Aorta (tissue), 5 donors: Measurements from ENCODE around the gene ANKRD30B. TPM values are rescaled to one million over a fixed set of nuclear protein-coding genes. Genes with fewer than 3 reads are reported as not detected.
"Not testable (repeated sequence)": the region's sequence is repeated elsewhere in the genome, so short reads cannot be mapped to it uniquely, and the experiment has no call there.

ENCODE experiments used
- ATAC-seq: fragments of 200-7000 bp; cut with Tn5 transposase; one replicate; pipeline ENCODE4 v1.9.1; 2022; ENCODE audit warnings: moderate library complexity; ENCODE audit not compliant: low FRiP score
- DNase-seq, 2 donors: peaks; one replicate each; pipeline ENCODE4 v3.0.0-alpha.2; 2020
- H3K27ac ChIP-seq, 2 donors: one replicate each; pipeline ENCODE4 v1.5.1; 2013; ENCODE audit warnings: low read length in 2 of 2, mild to moderate bottlenecking in 2 of 2, moderate library complexity in 2 of 2, control low read depth in 1 of 2, inconsistent platforms in 1 of 2, low read depth in 1 of 2
- H3K27me3 ChIP-seq, 2 donors: one replicate each; pipeline ENCODE4 v1.6.1; 2013; ENCODE audit warnings: control low read depth in 1 of 2, low read length in 1 of 2, mild to moderate bottlenecking in 1 of 2, moderate library complexity in 1 of 2; ENCODE audit not compliant: insufficient read depth in 2 of 2, control insufficient read depth in 1 of 2
- H3K36me3 ChIP-seq, 2 donors: one replicate each; pipeline ENCODE4 v1.6.1; 2013; ENCODE audit warnings: control low read depth in 1 of 2, low read length in 1 of 2, mild to moderate bottlenecking in 1 of 2; ENCODE audit not compliant: insufficient read depth in 2 of 2, control insufficient read depth in 1 of 2
- H3K4me1 ChIP-seq, 2 donors: one replicate each; pipeline ENCODE4 v1.6.1; 2013; ENCODE audit warnings: low read length in 2 of 2, control low read depth in 1 of 2, mild to moderate bottlenecking in 1 of 2, moderate library complexity in 1 of 2; ENCODE audit not compliant: insufficient read depth in 2 of 2, control insufficient read depth in 1 of 2
- H3K4me3 ChIP-seq, 2 donors: one replicate each; pipeline ENCODE4 v1.5.1; 2013; ENCODE audit warnings: low read length in 2 of 2, control low read depth in 1 of 2, mild to moderate bottlenecking in 1 of 2
- H3K9me3 ChIP-seq: one replicate; pipeline ENCODE4 v1.6.1; 2013; ENCODE audit warnings: mild to moderate bottlenecking, low read length; ENCODE audit not compliant: control insufficient read depth
- WGBS, 2 donors: extraction: QIAGEN DNeasy Blood & Tissue Kit; methylation state at CpG; one replicate each; pipeline ENCODE4 v1.1.7; 2013; 5-methylcytosine and 5-hydroxymethylcytosine counted together
- intact Hi-C, 2 donors: fragments of 100-400 bp; cut with DNase I; formaldehyde crosslinking; loops; one replicate each; pipeline versions ENCODE4 v1.14.2 to v1.15.0; 2022
- polyA plus RNA-seq, 2 donors: library from polyadenylated mRNA; stranded (reverse); fragments of 200-250 nt; gene quantifications; one replicate each; pipeline ENCODE4 v1.2.3, GENCODE V29; 2013
- total RNA-seq, 2 donors: library from RNA; stranded (reverse); fragmentation: NEBNext Ultra II Directional; extraction: Animal tissue kit (Norgen Biotek cat#: 25700); gene quantifications; one replicate each; pipeline ENCODE4 v1.2.1, GENCODE V29; 2021
- donor health status: healthy with polysubstance abuse.
- donor health status: Bipolar disorder and iron deficiency.
- donor health status: DM: no; HTN: no; CAD: no.
- donor health status: DM: no; HTN: no; CAD: no.
- donor health status: DM: yes; HTN: yes; CAD: no.

The ANKRD30B gene
- total and polyA plus RNA-seq, 4 donors, result not detected

GRCh38 chr18:14763566-14763965 is 15.6 kb downstream of the ANKRD30B start:
- H3K27me3 ChIP-seq, H3K4me3 ChIP-seq, ATAC-seq, H3K27ac ChIP-seq, H3K36me3 ChIP-seq, H3K9me3 ChIP-seq, intact Hi-C loops, DNase-seq, H3K4me1 ChIP-seq: not testable (repeated sequence)
- 76 to 79% methylated on average over 5 of the region's 5 CpGs for WGBS, 2 donors

- Histone ChIP-seq H3K27ac (no peak overlapping the region), H3K36me3 (no peaks in the 10 kb centered on the region), H3K4me1 (no peaks in the 10 kb centered on the region), H3K4me3 (no peak overlapping the region), H3K9me3 (peaks cover 1% of the 10 kb centered on the region), H3K27me3 (no peaks in the 10 kb centered on the region)
- intact Hi-C loops, result no loop called here
- ATAC-seq (no peak), DNase-seq (no peak)
Observed at GRCh38 chr18:14767474-14767873, 19.5 kb downstream of the ANKRD30B start.

- Histone ChIP-seq H3K4me1 (no peaks in the 10 kb centered on the region), H3K27ac (no peak overlapping the region), H3K9me3 (peaks cover 1% of the 10 kb centered on the region), H3K27me3 (no peaks in the 10 kb centered on the region), H3K4me3 (no peak overlapping the region), H3K36me3 (no peaks in the 10 kb centered on the region)
- 27 to 30% methylated on average over 1 of the region's 1 CpG for WGBS, 2 donors
- ATAC-seq (no peak), DNase-seq (no peak)
- intact Hi-C loops, result no loop called here
Observed at GRCh38 chr18:14768241-14768640, 20.3 kb downstream of the ANKRD30B start.

GRCh38 chr18:14769381-14769780 is 21.4 kb downstream of the ANKRD30B start:
- no peaks in the 10 kb centered on the region for H3K36me3 ChIP-seq
- no peaks in the 10 kb centered on the region for H3K27me3 ChIP-seq
- peaks cover 1% of the 10 kb centered on the region for H3K9me3 ChIP-seq
- no peak overlapping the region for H3K27ac ChIP-seq
- H3K4me3 ChIP-seq, result no peak overlapping the region
- WGBS, 2 donors, result 83 to 89% methylated on average over 2 of the region's 2 CpGs
- no peaks in the 10 kb centered on the region for H3K4me1 ChIP-seq
- intact Hi-C loops, result no loop called here
- ATAC-seq, result no peak
- no peak for DNase-seq

- no peaks in the 10 kb centered on the region for H3K27me3 ChIP-seq
- no peak overlapping the region for H3K4me3 ChIP-seq
- H3K36me3 ChIP-seq, result no peaks in the 10 kb centered on the region
- intact Hi-C loops, result no loop called here
- H3K4me1 ChIP-seq, result no peaks in the 10 kb centered on the region
- no peak overlapping the region for H3K27ac ChIP-seq
- ATAC-seq (no peak), DNase-seq (no peak)
- H3K9me3 ChIP-seq, result no peaks in the 10 kb centered on the region
- 20 to 43% methylated on average over 2 of the region's 2 CpGs for WGBS, 2 donors
Observed at GRCh38 chr18:14776801-14777200, 28.8 kb downstream of the ANKRD30B start.

- 69 to 73% methylated on average over 3 of the region's 3 CpGs for WGBS, 2 donors
- intact Hi-C loops, result no loop called here
- no peaks in the 10 kb centered on the region for H3K4me1 ChIP-seq
Observed at GRCh38 chr18:14781671-14782070, 33.7 kb downstream of the ANKRD30B start.

GRCh38 chr18:14784133-14784532 is 36.2 kb downstream of the ANKRD30B start:
- Histone ChIP-seq H3K9me3 (no peaks in the 10 kb centered on the region), H3K27ac (no peak overlapping the region), H3K36me3 (no peaks in the 10 kb centered on the region), H3K4me3 (no peak overlapping the region), H3K4me1 (no peaks in the 10 kb centered on the region), H3K27me3 (no peaks in the 10 kb centered on the region)
- ATAC-seq (no peak), DNase-seq (no peak)
- WGBS, 2 donors, result 66 to 67% methylated on average over 2 of the region's 2 CpGs
- intact Hi-C loops, result no loop called here

More at GRCh38 chr18:14781671-14782070, 33.7 kb downstream of the ANKRD30B start:
- H3K9me3 ChIP-seq, result no peaks in the 10 kb centered on the region
- no peaks in the 10 kb centered on the region for H3K27me3 ChIP-seq
- DNase-seq, result no peak
- no peaks in the 10 kb centered on the region for H3K36me3 ChIP-seq
- no peak for ATAC-seq
- H3K4me3 ChIP-seq, result no peak overlapping the region
- no peak overlapping the region for H3K27ac ChIP-seq

- H3K27me3 ChIP-seq, H3K27ac ChIP-seq, ATAC-seq, H3K4me3 ChIP-seq, H3K9me3 ChIP-seq, DNase-seq, intact Hi-C loops, H3K36me3 ChIP-seq, H3K4me1 ChIP-seq: not testable (repeated sequence)
- 76 to 78% methylated on average over 3 of the region's 3 CpGs for WGBS, 2 donors
Observed at GRCh38 chr18:14796876-14797275, 48.9 kb downstream of the ANKRD30B start.

GRCh38 chr18:14797969-14798764 is 50.2 kb downstream of the ANKRD30B start:
- WGBS, 2 donors, result 87 to 90% methylated on average over 11 of the region's 12 CpGs
- H3K9me3 ChIP-seq, H3K36me3 ChIP-seq, ATAC-seq, H3K27me3 ChIP-seq, H3K4me3 ChIP-seq, intact Hi-C loops, H3K27ac ChIP-seq, DNase-seq, H3K4me1 ChIP-seq: not testable (repeated sequence)
